ENCODE measurements around the gene SPIRE2.

- TF ChIP-seq POLR2A (IDR thresholded peaks at IDR 0.05) (no peak), EP300 (IDR thresholded peaks at IDR 0.05) (no peak), POLR2AphosphoS5 (IDR thresholded peaks at IDR 0.05) (no peak)
- TF ChIP-seq, protein P1, sequence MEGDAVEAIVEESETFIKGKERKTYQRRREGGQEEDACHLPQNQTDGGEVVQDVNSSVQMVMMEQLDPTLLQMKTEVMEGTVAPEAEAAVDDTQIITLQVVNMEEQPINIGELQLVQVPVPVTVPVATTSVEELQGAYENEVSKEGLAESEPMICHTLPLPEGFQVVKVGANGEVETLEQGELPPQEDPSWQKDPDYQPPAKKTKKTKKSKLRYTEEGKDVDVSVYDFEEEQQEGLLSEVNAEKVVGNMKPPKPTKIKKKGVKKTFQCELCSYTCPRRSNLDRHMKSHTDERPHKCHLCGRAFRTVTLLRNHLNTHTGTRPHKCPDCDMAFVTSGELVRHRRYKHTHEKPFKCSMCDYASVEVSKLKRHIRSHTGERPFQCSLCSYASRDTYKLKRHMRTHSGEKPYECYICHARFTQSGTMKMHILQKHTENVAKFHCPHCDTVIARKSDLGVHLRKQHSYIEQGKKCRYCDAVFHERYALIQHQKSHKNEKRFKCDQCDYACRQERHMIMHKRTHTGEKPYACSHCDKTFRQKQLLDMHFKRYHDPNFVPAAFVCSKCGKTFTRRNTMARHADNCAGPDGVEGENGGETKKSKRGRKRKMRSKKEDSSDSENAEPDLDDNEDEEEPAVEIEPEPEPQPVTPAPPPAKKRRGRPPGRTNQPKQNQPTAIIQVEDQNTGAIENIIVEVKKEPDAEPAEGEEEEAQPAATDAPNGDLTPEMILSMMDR (IDR thresholded peaks at IDR 0.05) = no peak
These were observed 33.4 kb downstream of the SPIRE2 start for GRCh38 chr16:89861648-89862047.

Measured in sigmoid colon (tissue), 4 donors.